Measurements from ENCODE around the gene BMP8A. TPM values are rescaled to one million over a fixed set of nuclear protein-coding genes. Genes with fewer than 3 reads are reported as not detected.
"Not testable (repeated sequence)": the region's sequence is repeated elsewhere in the genome, so short reads cannot be mapped to it uniquely, and the experiment has no call there.

Gene BMP8A
- total RNA-seq, 1 experiment from 2014 or later = 0.11 TPM

- H3K9me2 ChIP-seq (replicated peaks; ENCODE audit: low read length) = no peaks in the 10 kb centered on the region
- H3K36me3 ChIP-seq (ENCODE audit: low read depth, low read length) = peaks cover 79% of the 10 kb centered on the region
- no peaks in the 10 kb centered on the region for H3K4me1 ChIP-seq (ENCODE audit: insufficient read depth, low read length)
- no peaks in the 10 kb centered on the region for H3K27me3 ChIP-seq (ENCODE audit: low read length)
- no peak overlapping the region for H3K27ac ChIP-seq (ENCODE audit: low read length)
- POLR2A ChIA-PET (ENCODE audit: unreplicated experiment) = no interaction called here
- DNase-seq (no peak), ATAC-seq (no peak)
- no peak overlapping the region for H3K9ac ChIP-seq (ENCODE audit: low read length)
- H4K20me1 ChIP-seq (ENCODE audit: low read length) = no peaks in the 10 kb centered on the region
- CTCF ChIA-PET = no interaction called here
- no peak overlapping the region for H3K4me3 ChIP-seq (ENCODE audit: low read length)
- H3K79me2 ChIP-seq (ENCODE audit: low read length) = no peaks in the 10 kb centered on the region
- H3K9me3 ChIP-seq (ENCODE audit: low read length) = no peaks in the 10 kb centered on the region
- BruUV-seq (replicated peaks) = no TSS peak
- TF ChIP-seq CTCF (conservative IDR thresholded peaks at IDR 0.05; ENCODE audit: low read depth, low read length) (no peak), EZH2 (IDR thresholded peaks at IDR 0.05; ENCODE audit: low read length, unreplicated experiment) (no peak), EZH2phosphoT487 (IDR thresholded peaks at IDR 0.05; ENCODE audit: borderline replicate concordance, low read length) (no peak)
- intact Hi-C loops (cut with micrococcal nuclease) = no loop called here
- no peaks in the 10 kb centered on the region for H3F3A ChIP-seq (ENCODE audit: low read length, unreplicated experiment)
- no peak overlapping the region for H3K4me2 ChIP-seq (ENCODE audit: low read length)
- no peak overlapping the region for H2AFZ ChIP-seq (ENCODE audit: low read length)
Measured at GRCh38 chr1:39458991-39459390, 32.4 kb upstream of the BMP8A start.

GRCh38 chr1:39462074-39462473 is 29.4 kb upstream of the BMP8A start:
- Histone ChIP-seq H3K9ac (ENCODE audit: low read length) (no peak overlapping the region), H3F3A (ENCODE audit: low read length, unreplicated experiment) (no peaks in the 10 kb centered on the region), H2AFZ (ENCODE audit: low read length) (no peak overlapping the region), H3K9me3 (ENCODE audit: low read length) (no peaks in the 10 kb centered on the region), H3K36me3 (ENCODE audit: low read depth, low read length) (peaks cover 62% of the 10 kb centered on the region), H3K4me3 (ENCODE audit: low read length) (no peak overlapping the region), H3K27ac (ENCODE audit: low read length) (no peak overlapping the region), H3K79me2 (ENCODE audit: low read length) (no peaks in the 10 kb centered on the region), H3K9me2 (replicated peaks; ENCODE audit: low read length) (no peaks in the 10 kb centered on the region), H3K4me1 (ENCODE audit: insufficient read depth, low read length) (no peaks in the 10 kb centered on the region), H3K27me3 (ENCODE audit: low read length) (no peaks in the 10 kb centered on the region), H3K4me2 (ENCODE audit: low read length) (no peak overlapping the region), H4K20me1 (ENCODE audit: low read length) (no peaks in the 10 kb centered on the region)
- POLR2A ChIA-PET (ENCODE audit: unreplicated experiment) = no interaction called here
- DNase-seq = peak; percentile 9
- intact Hi-C loops (cut with micrococcal nuclease) = no loop called here
- ATAC-seq = peak; percentile 45; the same call in 1 of the 2 replicates
- TF ChIP-seq CTCF (conservative IDR thresholded peaks at IDR 0.05; ENCODE audit: low read depth, low read length) (no peak), EZH2phosphoT487 (IDR thresholded peaks at IDR 0.05; ENCODE audit: borderline replicate concordance, low read length) (no peak), EZH2 (IDR thresholded peaks at IDR 0.05; ENCODE audit: low read length, unreplicated experiment) (no peak)
- no TSS peak for BruUV-seq (replicated peaks)
- CTCF ChIA-PET = no interaction called here

- Histone ChIP-seq H3K36me3 (ENCODE audit: low read depth, low read length) (peaks cover 51% of the 10 kb centered on the region), H3K79me2 (ENCODE audit: low read length) (no peaks in the 10 kb centered on the region), H4K20me1 (ENCODE audit: low read length) (no peaks in the 10 kb centered on the region), H3F3A (ENCODE audit: low read length, unreplicated experiment) (no peaks in the 10 kb centered on the region), H3K4me3 (ENCODE audit: low read length) (no peak overlapping the region), H3K9me3 (ENCODE audit: low read length) (no peaks in the 10 kb centered on the region), H3K27me3 (ENCODE audit: low read length) (no peaks in the 10 kb centered on the region), H3K9me2 (replicated peaks; ENCODE audit: low read length) (no peaks in the 10 kb centered on the region), H2AFZ (ENCODE audit: low read length) (no peak overlapping the region), H3K4me1 (ENCODE audit: insufficient read depth, low read length) (no peaks in the 10 kb centered on the region), H3K27ac (ENCODE audit: low read length) (no peak overlapping the region), H3K4me2 (ENCODE audit: low read length) (no peak overlapping the region), H3K9ac (ENCODE audit: low read length) (no peak overlapping the region)
- ATAC-seq (no peak), DNase-seq (no peak)
- CTCF ChIA-PET = no interaction called here
- BruUV-seq (replicated peaks) = no TSS peak
- POLR2A ChIA-PET (ENCODE audit: unreplicated experiment) = no interaction called here
- intact Hi-C loops (cut with micrococcal nuclease) = no loop called here
- no peak for TF ChIP-seq EZH2phosphoT487 (IDR thresholded peaks at IDR 0.05; ENCODE audit: borderline replicate concordance, low read length)
- TF ChIP-seq CTCF (conservative IDR thresholded peaks at IDR 0.05; ENCODE audit: low read depth, low read length) = no peak
Measured at GRCh38 chr1:39466413-39467107, 24.9 kb upstream of the BMP8A start.

GRCh38 chr1:39467108-39467720 is 24.2 kb upstream of the BMP8A start:
- H3K4me1 ChIP-seq (ENCODE audit: insufficient read depth, low read length); H3K9ac ChIP-seq (ENCODE audit: low read length); H4K20me1 ChIP-seq (ENCODE audit: low read length); ATAC-seq; H3K9me3 ChIP-seq (ENCODE audit: low read length); H3F3A ChIP-seq (ENCODE audit: low read length, unreplicated experiment); H3K4me2 ChIP-seq (ENCODE audit: low read length); intact Hi-C loops (cut with micrococcal nuclease); H3K79me2 ChIP-seq (ENCODE audit: low read length); CTCF ChIA-PET; BruUV-seq (replicated peaks); H3K9me2 ChIP-seq (replicated peaks; ENCODE audit: low read length); H3K27ac ChIP-seq (ENCODE audit: low read length); H2AFZ ChIP-seq (ENCODE audit: low read length); H3K27me3 ChIP-seq (ENCODE audit: low read length); DNase-seq; H3K4me3 ChIP-seq (ENCODE audit: low read length); POLR2A ChIA-PET (ENCODE audit: unreplicated experiment): not testable (repeated sequence)
- H3K36me3 ChIP-seq (ENCODE audit: low read depth, low read length) = peaks cover 49% of the 10 kb centered on the region

Measured in PC-3 (cell line).